GM19463 (cell line): ENCODE measurements around the gene MEX3A.
"Not testable (repeated sequence)": the region's sequence is repeated elsewhere in the genome, so short reads cannot be mapped to it uniquely, and the experiment has no call there.

Experiments
- ATAC-seq: cut with Tn5 transposase; IDR thresholded peaks from one replicate; pipeline ENCODE4 v1.9.1; 2021; ENCODE audit warnings: mild to moderate bottlenecking, moderate library complexity; ENCODE audit not compliant: unreplicated experiment

MEX3A gene

GRCh38 chr1:156082309-156083091 is at the start of gene MEX3A:
MEX3A (minus strand) TSS chr1:156082465; CDS start chr1:156081998, 467 bp downstream.
- no peak for ATAC-seq

- ATAC-seq, result no peak
Measured at GRCh38 chr1:156130578-156130942, 48.3 kb upstream of the MEX3A start.

- ATAC-seq, result no peak
Measured at GRCh38 chr1:156129687-156130577, 47.7 kb upstream of the MEX3A start.

- no peak for ATAC-seq
Measured at GRCh38 chr1:156128654-156129597, 46.7 kb upstream of the MEX3A start.

- no peak for ATAC-seq
Measured at GRCh38 chr1:156128308-156128653, 46.0 kb upstream of the MEX3A start.

- ATAC-seq, result peak; percentile 46
Measured at GRCh38 chr1:156126630-156127534, 44.6 kb upstream of the MEX3A start.

- ATAC-seq, result peak; percentile 29
Measured at GRCh38 chr1:156126043-156126629, 43.9 kb upstream of the MEX3A start.

- not testable (repeated sequence) for ATAC-seq
Measured at GRCh38 chr1:156125544-156125943, 43.3 kb upstream of the MEX3A start.

- ATAC-seq, result no peak
Measured at GRCh38 chr1:156124557-156125483, 42.6 kb upstream of the MEX3A start.

- ATAC-seq, result peak; percentile 31
Measured at GRCh38 chr1:156123356-156124196, 41.3 kb upstream of the MEX3A start.

GRCh38 chr1:156122519-156123355 is 40.5 kb upstream of the MEX3A start:
- no peak for ATAC-seq

GRCh38 chr1:156122086-156122485 is 39.8 kb upstream of the MEX3A start:
- ATAC-seq, result no peak

- no peak for ATAC-seq
Measured at GRCh38 chr1:156121457-156121856, 39.2 kb upstream of the MEX3A start.

GRCh38 chr1:156121005-156121404 is 38.7 kb upstream of the MEX3A start:
- ATAC-seq, result not testable (repeated sequence)

GRCh38 chr1:156120318-156120717 is 38.1 kb upstream of the MEX3A start:
- no peak for ATAC-seq

GRCh38 chr1:156119503-156120209 is 37.4 kb upstream of the MEX3A start:
- ATAC-seq, result no peak
